Activated naive CD4-positive, alpha-beta T cell treated with anti-CD3 and anti-CD28 coated beads, Interleukin-2, amount 50 U/mL, for 72 hours (primary cell): ENCODE measurements around the gene SPATA31E1. TPM values are rescaled to one million over a fixed set of nuclear protein-coding genes. Genes with fewer than 3 reads are reported as not detected.
"Not testable (repeated sequence)": the region's sequence is repeated elsewhere in the genome, so short reads cannot be mapped to it uniquely, and the experiment has no call there.

ENCODE experiments used
- ATAC-seq, 2 donors: fragments of 150-1000 bp; cut with Tn5 transposase; 2 replicates each; pipeline ENCODE4 v1.10.0; 2021; ENCODE audit warnings: mild to moderate bottlenecking in 2 of 2, moderate library complexity in 2 of 2
- DNase-seq, 2 donors: peaks; one replicate each; pipeline ENCODE4 v3.0.0; 2021 to 2022; ENCODE audit warnings: low spot score in 2 of 2
- H3K27ac Mint-ChIP-seq, 2 donors: one replicate each; pipeline ENCODE4 v1.8.0; 2022; ENCODE audit warnings: mild to moderate bottlenecking in 2 of 2, mixed read lengths in 2 of 2
- H3K36me3 Mint-ChIP-seq, 2 donors: one replicate each; pipeline ENCODE4 v1.8.0; 2022; ENCODE audit warnings: mixed read lengths in 2 of 2
- H3K9me3 Mint-ChIP-seq, 2 donors: one replicate each; pipeline ENCODE4 v1.8.0; 2022; ENCODE audit warnings: mixed read lengths in 2 of 2
- total RNA-seq, 2 donors: library from RNA; stranded (reverse); gene quantifications; one replicate each; pipeline ENCODE4 v1.2.3, GENCODE V29; 2022

The SPATA31E1 gene
- total RNA-seq, 2 donors from 2014 or later = not detected

DNA sequence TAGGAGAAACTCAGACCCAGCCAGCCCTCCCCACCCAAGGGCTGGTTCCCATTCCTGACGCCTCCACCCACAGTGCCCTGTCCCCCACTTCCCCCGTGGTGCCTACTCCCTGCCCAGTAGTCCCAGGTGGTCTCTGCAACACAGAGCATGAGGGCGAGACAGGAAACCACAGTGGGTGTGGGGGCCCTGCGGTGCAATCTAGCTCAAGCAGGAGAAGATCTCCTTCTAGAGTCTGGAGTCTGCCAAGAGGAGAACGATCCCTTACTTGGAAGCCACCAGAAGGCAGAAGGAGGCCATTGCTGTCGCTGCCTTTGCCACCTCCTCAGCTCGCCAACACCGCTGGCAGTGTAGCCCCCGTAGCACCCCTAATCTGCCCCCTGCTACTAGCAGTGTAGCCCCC is 55.2 kb downstream of the SPATA31E1 start:
- H3K27ac Mint-ChIP-seq, H3K36me3 Mint-ChIP-seq, DNase-seq: not testable (repeated sequence)

DNA sequence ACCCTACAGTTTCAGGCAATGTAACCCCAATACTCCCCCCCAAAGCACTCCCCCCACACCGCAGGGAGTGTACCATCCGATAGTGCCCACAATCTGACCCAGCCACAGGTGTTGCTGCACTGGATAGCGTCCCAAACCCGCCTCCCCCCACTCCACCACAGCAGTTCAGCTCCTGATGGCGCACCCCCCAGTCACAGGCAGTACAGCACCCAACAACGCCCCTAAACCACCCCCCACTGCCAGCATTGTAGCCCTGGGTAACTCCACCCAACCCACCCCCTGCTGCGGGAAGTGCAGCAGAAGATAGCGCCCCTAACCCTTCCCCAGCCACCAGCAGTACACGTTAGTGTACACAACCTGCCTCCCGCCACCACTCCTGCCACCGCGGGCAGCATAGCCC is 55.7 kb downstream of the SPATA31E1 start:
- not testable (repeated sequence) for ATAC-seq, DNase-seq, H3K36me3 Mint-ChIP-seq, H3K27ac Mint-ChIP-seq, H3K9me3 Mint-ChIP-seq

More for the DNA sequence above, 55.2 kb downstream of the SPATA31E1 start:
- not testable (repeated sequence) for H3K9me3 Mint-ChIP-seq, ATAC-seq

Other genes with a start within 250 kb of the SPATA31E1 start
- 1 to 10 TPM; 5.2 to 6.7 TPM for gene CTSL, start 156.8 kb upstream of the SPATA31E1 start, total RNA-seq
- not detected for gene SPATA31C1, start 35.1 kb downstream of the SPATA31E1 start, total RNA-seq
- gene CDK20, start 91.7 kb downstream of the SPATA31E1 start, total RNA-seq = 1 to 10 TPM; 1.5 to 2.6 TPM